22Rv1 (cell line): ENCODE measurements around the gene PRDM16.

ENCODE experiments used
- CTCF ChIP-seq: fragments of 450-650 bp; IDR thresholded peaks from 2 replicates; pipeline ENCODE4 v1.5.1; 2017; ENCODE audit warnings: mild to moderate bottlenecking
- ZFX ChIP-seq: fragments of 450-650 bp; IDR thresholded peaks from 2 replicates; pipeline ENCODE4 v1.6.1; 2017; ENCODE audit warnings: antibody characterized with exemption, borderline replicate concordance

DNA sequence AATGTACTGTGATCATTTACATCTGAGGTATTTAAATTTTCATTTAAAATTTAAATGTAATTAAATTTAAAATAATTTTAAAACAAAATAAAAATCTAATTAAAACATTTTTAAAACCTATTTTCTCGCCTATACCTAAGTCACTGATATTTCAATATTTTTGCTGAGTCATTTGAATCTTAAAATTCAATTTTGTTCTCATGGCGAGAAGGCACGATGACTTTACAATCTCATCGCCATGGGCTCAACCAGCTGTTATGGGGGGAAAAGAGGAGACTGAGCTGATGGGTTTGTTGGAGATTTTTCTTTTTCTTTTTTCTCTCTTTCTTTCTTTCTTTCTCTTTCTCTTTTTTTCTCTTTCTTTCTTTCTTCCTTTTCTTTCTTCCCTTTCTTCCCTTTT is 89.3 kb downstream of the PRDM16 start:
- TF ChIP-seq CTCF, result no peak
- TF ChIP-seq ZFX, result no peak
